Measurements from ENCODE around the gene LIN28A.

The LIN28A gene

DNA sequence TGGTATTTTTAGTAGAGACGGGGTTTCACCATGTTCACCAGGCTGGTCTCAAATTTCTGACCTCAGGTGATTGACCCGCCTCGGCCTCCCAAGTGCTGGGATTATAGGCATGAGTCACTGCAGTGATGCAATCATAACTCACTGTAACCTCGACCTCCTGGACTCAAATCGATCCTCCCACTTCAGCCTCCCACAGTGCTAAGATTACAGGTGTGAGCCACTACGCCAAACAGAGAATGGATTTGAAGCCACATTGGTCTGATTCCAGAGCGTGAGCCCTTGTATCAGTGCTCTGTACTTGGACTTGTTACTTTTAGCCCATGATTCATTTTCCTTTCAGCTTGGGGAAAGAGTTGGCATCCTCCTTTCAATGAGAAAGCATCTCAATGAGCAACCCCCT is 23.2 kb upstream of the LIN28A start (continued):
- TF ChIP-seq WT1 (tag by site-specific recombination; IDR thresholded peaks at IDR 0.05) = peak; percentile 67
- peak; percentile 60 for TF ChIP-seq GFI1B (tag by site-specific recombination; IDR thresholded peaks at IDR 0.05)
- TF ChIP-seq, protein P1, sequence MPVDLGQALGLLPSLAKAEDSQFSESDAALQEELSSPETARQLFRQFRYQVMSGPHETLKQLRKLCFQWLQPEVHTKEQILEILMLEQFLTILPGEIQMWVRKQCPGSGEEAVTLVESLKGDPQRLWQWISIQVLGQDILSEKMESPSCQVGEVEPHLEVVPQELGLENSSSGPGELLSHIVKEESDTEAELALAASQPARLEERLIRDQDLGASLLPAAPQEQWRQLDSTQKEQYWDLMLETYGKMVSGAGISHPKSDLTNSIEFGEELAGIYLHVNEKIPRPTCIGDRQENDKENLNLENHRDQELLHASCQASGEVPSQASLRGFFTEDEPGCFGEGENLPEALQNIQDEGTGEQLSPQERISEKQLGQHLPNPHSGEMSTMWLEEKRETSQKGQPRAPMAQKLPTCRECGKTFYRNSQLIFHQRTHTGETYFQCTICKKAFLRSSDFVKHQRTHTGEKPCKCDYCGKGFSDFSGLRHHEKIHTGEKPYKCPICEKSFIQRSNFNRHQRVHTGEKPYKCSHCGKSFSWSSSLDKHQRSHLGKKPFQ (tag by site-specific recombination; IDR thresholded peaks at IDR 0.05) = peak; percentile 63; the same call in 1 of the 2 replicates
- TF ChIP-seq, protein P2, sequence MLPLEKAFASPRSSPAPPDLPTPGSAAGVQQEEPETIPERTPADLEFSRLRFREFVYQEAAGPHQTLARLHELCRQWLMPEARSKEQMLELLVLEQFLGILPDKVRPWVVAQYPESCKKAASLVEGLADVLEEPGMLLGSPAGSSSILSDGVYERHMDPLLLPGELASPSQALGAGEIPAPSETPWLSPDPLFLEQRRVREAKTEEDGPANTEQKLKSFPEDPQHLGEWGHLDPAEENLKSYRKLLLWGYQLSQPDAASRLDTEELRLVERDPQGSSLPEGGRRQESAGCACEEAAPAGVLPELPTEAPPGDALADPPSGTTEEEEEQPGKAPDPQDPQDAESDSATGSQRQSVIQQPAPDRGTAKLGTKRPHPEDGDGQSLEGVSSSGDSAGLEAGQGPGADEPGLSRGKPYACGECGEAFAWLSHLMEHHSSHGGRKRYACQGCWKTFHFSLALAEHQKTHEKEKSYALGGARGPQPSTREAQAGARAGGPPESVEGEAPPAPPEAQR (tag by site-specific recombination; IDR thresholded peaks at IDR 0.05) = no peak
- TF ChIP-seq HOXD13 (CRISPR knock-in tag; IDR thresholded peaks at IDR 0.05; ENCODE audit: borderline replicate concordance) = no peak
- peak; percentile 86 for TF ChIP-seq ZEB2 (tag by site-specific recombination; IDR thresholded peaks at IDR 0.05)

DNA sequence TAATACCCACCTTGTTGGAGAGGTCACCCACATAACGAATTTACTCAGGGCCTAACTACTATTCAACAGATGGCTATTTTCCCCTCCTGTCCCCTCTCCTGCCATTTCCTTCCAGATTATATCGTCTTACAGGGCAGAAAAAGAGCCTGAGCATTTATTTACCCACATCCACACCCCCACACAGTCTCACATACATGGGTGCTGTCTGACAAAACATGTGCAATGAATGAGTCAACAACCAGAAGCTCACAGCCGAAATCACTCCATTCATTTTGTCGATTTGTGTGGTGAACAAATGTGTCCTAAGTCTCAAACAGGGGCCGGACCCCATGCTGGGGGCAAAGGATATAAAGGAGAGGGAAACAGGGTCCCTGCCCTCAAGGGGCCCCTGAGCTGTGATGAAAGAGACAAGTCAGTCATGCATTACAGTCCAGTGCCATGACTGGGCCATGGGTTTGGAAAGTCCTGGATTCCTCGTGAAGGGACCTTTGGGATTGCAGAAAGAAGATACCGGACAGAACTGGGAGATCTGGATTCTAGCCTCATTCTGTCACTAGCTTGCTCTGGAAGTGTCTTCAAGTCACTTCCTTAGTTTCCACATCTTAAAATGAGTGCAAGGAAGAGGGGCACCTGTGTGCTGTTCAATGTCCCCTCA is 21.7 kb upstream of the LIN28A start:
- ChIA-PET POLR2A (no interaction called here), CTCF (interaction anchor here (0.9 to 3.4 kb wide), 3 partner anchors 28 to 103 kb away, joined by 3 to 16 read pairs (median 4); no protein-coding TSS in a partner anchor)
- no peaks in the 10 kb centered on the region for H3K36me3 ChIP-seq (ENCODE audit: control insufficient read depth in 2 of 2, insufficient read depth in 1 of 2, low read length in 2 of 2)
- TF ChIP-seq KLF8 (tag by site-specific recombination; IDR thresholded peaks at IDR 0.05) = no peak
- no peak for TF ChIP-seq SP7 (tag by site-specific recombination; IDR thresholded peaks at IDR 0.05)
- no peak for TF ChIP-seq IKZF3 (tag by site-specific recombination; IDR thresholded peaks at IDR 0.05)
- TF ChIP-seq ZNF157 (tag by site-specific recombination; IDR thresholded peaks at IDR 0.05) = no peak
- TF ChIP-seq ZNF654 (tag by site-specific recombination; IDR thresholded peaks at IDR 0.05; ENCODE audit: low read depth) = no peak
- TF ChIP-seq, protein P3, sequence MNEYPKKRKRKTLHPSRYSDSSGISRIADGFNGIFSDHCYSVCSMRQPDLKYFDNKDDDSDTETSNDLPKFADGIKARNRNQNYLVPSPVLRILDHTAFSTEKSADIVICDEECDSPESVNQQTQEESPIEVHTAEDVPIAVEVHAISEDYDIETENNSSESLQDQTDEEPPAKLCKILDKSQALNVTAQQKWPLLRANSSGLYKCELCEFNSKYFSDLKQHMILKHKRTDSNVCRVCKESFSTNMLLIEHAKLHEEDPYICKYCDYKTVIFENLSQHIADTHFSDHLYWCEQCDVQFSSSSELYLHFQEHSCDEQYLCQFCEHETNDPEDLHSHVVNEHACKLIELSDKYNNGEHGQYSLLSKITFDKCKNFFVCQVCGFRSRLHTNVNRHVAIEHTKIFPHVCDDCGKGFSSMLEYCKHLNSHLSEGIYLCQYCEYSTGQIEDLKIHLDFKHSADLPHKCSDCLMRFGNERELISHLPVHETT (tag by site-specific recombination; IDR thresholded peaks at IDR 0.05) = no peak
- no peak for TF ChIP-seq OVOL3 (tag by site-specific recombination; IDR thresholded peaks at IDR 0.05)
- TF ChIP-seq KLF1 (tag by site-specific recombination; IDR thresholded peaks at IDR 0.05) = no peak
- no peak for TF ChIP-seq SCRT1 (tag by site-specific recombination; IDR thresholded peaks at IDR 0.05; ENCODE audit: borderline replicate concordance)
- TF ChIP-seq ZNF558 (tag by site-specific recombination; IDR thresholded peaks at IDR 0.05) = no peak
- TF ChIP-seq ZNF791 (tag by site-specific recombination; IDR thresholded peaks at IDR 0.05) = no peak
- TF ChIP-seq, protein P4, sequence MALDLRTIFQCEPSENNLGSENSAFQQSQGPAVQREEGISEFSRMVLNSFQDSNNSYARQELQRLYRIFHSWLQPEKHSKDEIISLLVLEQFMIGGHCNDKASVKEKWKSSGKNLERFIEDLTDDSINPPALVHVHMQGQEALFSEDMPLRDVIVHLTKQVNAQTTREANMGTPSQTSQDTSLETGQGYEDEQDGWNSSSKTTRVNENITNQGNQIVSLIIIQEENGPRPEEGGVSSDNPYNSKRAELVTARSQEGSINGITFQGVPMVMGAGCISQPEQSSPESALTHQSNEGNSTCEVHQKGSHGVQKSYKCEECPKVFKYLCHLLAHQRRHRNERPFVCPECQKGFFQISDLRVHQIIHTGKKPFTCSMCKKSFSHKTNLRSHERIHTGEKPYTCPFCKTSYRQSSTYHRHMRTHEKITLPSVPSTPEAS (tag by site-specific recombination; IDR thresholded peaks at IDR 0.05) = no peak
- no peak for TF ChIP-seq ZNF121 (tag by site-specific recombination; IDR thresholded peaks at IDR 0.05)
- no peak for TF ChIP-seq ZBTB7A (tag by site-specific recombination; IDR thresholded peaks at IDR 0.05; ENCODE audit: low read depth)
- TF ChIP-seq ZBTB48 (tag by site-specific recombination; IDR thresholded peaks at IDR 0.05) = no peak
- no peak for TF ChIP-seq ZNF792 (tag by site-specific recombination; IDR thresholded peaks at IDR 0.05)
- no peak for TF ChIP-seq ZNF623 (tag by site-specific recombination; IDR thresholded peaks at IDR 0.05)
- no peaks in the 10 kb centered on the region for H3K4me1 ChIP-seq (ENCODE audit: control insufficient read depth, insufficient read depth, low read length)
- no peak overlapping the region for H3K27ac ChIP-seq (ENCODE audit: extremely low read depth, low read depth, low read length)
- no peak overlapping the region for H3K4me3 ChIP-seq (ENCODE audit: low read depth, low read length)
- no peaks in the 10 kb centered on the region for H3K9me3 ChIP-seq (ENCODE audit: control insufficient read depth, insufficient read depth, low read depth, low read length)

All from HEK293 (cell line).